Fibroblast of villous mesenchyme (primary cell): ENCODE measurements around the gene REXO1. TPM values are rescaled to one million over a fixed set of nuclear protein-coding genes. Genes with fewer than 3 reads are reported as not detected.

Experiments
- DNase-seq: peaks from one replicate; pipeline ENCODE4 v3.0.0-alpha.2; 2010; ENCODE audit warnings: low read depth
- H3K4me3 ChIP-seq: 2 replicates; pipeline ENCODE4 v1.5.1; 2011; ENCODE audit warnings: low read depth, mild to moderate bottlenecking, low read length
- total RNA-seq: library from RNA; depleted of rRNA; stranded (reverse); fragments of >200 nt; gene quantifications from 2 replicates; pipeline ENCODE4 v1.2.3, GENCODE V29; 2012
- TF ChIP-seq, protein P1 (sequence below): IDR thresholded peaks from 2 replicates; pipeline ENCODE4 v1.5.1; 2012; ENCODE audit warnings: low read depth, mild to moderate bottlenecking, low read length; ENCODE audit not compliant: insufficient read depth

Gene REXO1
- total RNA-seq, 1 donor, result 11.2 TPM

DNA sequence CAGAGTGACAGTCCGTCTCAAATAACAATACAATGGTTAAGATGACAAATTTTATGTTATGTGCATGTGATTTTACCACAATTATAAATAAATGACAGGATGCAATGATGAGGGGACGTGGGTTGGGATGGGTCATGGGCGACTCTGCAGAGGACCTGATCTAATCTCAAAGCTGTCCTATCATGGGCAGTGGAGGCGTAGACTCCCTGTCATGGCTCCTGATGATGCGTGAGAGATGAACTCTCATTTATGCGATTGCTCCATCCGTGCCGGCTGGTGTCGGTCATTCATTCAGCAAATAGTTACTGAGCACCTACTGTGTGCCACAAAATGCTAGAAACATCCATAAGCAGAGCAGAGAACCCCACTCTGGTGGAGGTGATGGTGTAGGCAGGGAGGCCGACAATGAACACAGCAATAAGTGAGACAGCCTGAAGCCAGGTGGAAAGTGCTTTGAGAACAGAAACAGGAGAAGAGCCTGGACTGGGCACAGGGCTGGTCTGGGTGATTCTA, 1.7 kb upstream of the REXO1 start:
- TF ChIP-seq, protein P1, sequence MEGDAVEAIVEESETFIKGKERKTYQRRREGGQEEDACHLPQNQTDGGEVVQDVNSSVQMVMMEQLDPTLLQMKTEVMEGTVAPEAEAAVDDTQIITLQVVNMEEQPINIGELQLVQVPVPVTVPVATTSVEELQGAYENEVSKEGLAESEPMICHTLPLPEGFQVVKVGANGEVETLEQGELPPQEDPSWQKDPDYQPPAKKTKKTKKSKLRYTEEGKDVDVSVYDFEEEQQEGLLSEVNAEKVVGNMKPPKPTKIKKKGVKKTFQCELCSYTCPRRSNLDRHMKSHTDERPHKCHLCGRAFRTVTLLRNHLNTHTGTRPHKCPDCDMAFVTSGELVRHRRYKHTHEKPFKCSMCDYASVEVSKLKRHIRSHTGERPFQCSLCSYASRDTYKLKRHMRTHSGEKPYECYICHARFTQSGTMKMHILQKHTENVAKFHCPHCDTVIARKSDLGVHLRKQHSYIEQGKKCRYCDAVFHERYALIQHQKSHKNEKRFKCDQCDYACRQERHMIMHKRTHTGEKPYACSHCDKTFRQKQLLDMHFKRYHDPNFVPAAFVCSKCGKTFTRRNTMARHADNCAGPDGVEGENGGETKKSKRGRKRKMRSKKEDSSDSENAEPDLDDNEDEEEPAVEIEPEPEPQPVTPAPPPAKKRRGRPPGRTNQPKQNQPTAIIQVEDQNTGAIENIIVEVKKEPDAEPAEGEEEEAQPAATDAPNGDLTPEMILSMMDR, result no peak
- no peak for DNase-seq
- no peak overlapping the region for H3K4me3 ChIP-seq

GRCh38 chr19:1849132-1849474, 820 bp upstream of the REXO1 start:
- TF ChIP-seq, protein P1, result no peak
- DNase-seq, result no peak
- no peak overlapping the region for H3K4me3 ChIP-seq

DNA sequence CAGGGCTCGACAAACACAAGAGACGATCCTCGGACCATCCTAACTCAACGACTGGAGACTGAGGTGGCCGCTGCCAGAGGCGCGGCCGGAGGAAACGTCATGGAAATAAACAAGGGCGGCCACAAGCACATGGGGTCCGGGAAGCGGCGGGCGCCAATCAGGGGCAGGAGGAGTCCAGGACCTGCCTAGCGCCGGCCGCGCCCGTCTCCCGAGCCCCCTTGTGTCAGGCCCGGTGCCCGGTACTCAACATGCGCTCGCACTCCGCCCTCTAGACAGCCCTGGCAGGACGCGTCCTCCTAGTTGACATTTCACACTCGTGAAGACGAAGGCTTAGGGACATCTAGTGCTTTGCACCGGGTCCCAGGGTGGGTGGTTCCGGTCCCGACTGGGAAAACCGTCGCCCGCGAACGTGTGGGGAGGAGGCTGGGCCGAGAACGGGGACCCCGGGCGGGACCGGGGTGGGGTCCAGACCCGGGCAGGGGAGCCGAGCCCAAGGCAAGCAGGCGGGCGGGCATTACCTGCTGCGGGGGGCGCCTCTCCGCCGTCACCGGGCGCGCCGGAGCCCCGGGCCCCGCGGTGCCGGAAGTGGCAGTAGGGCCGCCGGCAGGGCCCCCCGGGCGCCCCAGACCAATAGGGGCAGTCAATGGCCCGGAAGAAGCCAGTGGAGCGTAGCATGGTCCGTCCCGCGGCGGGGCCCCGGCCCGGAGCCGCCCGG, 442 bp downstream of the REXO1 start:
- H3K4me3 ChIP-seq, result peak overlapping the region; percentile 94
- DNase-seq, result peak; percentile 77
- TF ChIP-seq, protein P1, result no peak

GRCh38 chr19:1847348-1847683, 967 bp downstream of the REXO1 start:
- DNase-seq, result no peak
- H3K4me3 ChIP-seq, result peak overlapping the region; percentile 94
- TF ChIP-seq, protein P1, result no peak

- DNase-seq, result no peak
- TF ChIP-seq, protein P1, result no peak
- H3K4me3 ChIP-seq, result peak overlapping the region; percentile 94
These were observed 1.6 kb downstream of the REXO1 start for GRCh38 chr19:1846517-1847204.

- TF ChIP-seq, protein P1, result no peak
- no peak for DNase-seq
- no peak overlapping the region for H3K4me3 ChIP-seq
These were observed 2.6 kb downstream of the REXO1 start for GRCh38 chr19:1845642-1846041.
